HepG2 (cell line): ENCODE data around the gene KIF27. TPM values are rescaled to one million over a fixed set of nuclear protein-coding genes. Genes with fewer than 3 reads are reported as not detected.

Experiments
- ARNT ChIP-seq: fragments of 450-650 bp; IDR thresholded peaks from 2 replicates; pipeline ENCODE4 v1.6.1; 2017
- CCAR2 ChIP-seq: fragments of 200-400 bp; formaldehyde crosslinking; optimal IDR thresholded peaks from 2 replicates; pipeline ENCODE3; 2018; ENCODE audit warnings: low read depth, mild to moderate bottlenecking, low read length, moderate library complexity
- EED ChIP-seq: sonication (generic); formaldehyde crosslinking; IDR thresholded peaks from 2 replicates; pipeline ENCODE4 v1.5.0; 2020; ENCODE audit warnings: mild to moderate bottlenecking, missing genetic modification reagents
- HNF4A ChIP-seq: sonication (generic); formaldehyde crosslinking; IDR thresholded peaks from 2 replicates; pipeline ENCODE4 v1.4.0; 2020; ENCODE audit warnings: missing genetic modification reagents
- KAT8 ChIP-seq: IDR thresholded peaks from 2 replicates; pipeline ENCODE4 v1.6.1; 2016; ENCODE audit warnings: missing genetic modification reagents, missing compliant biosample characterization
- KDM6A ChIP-seq: IDR thresholded peaks from 2 replicates; pipeline ENCODE4 v1.6.1; 2016; ENCODE audit warnings: low read depth
- NFE2L1 ChIP-seq: sonication (generic); formaldehyde crosslinking; IDR thresholded peaks from 2 replicates; pipeline ENCODE4 v1.4.0; 2020; ENCODE audit warnings: missing genetic modification reagents, mild to moderate bottlenecking, borderline replicate concordance
- NR3C1 ChIP-seq: sonication (generic); formaldehyde crosslinking; IDR thresholded peaks from 2 replicates; pipeline ENCODE4 v1.4.0; 2020; ENCODE audit warnings: missing genetic modification reagents
- PPARG ChIP-seq: conservative IDR thresholded peaks from 2 replicates; pipeline ENCODE4 v1.6.1; 2016; ENCODE audit warnings: missing biosample characterization, missing genetic modification reagents
- RBAK ChIP-seq: sonication (generic); formaldehyde crosslinking; IDR thresholded peaks from 2 replicates; pipeline ENCODE4 v1.5.1; 2020; ENCODE audit warnings: mild to moderate bottlenecking, missing genetic modification reagents
- REXO4 ChIP-seq: sonication (generic); formaldehyde crosslinking; IDR thresholded peaks from 2 replicates; pipeline ENCODE4 v1.8.0; 2022; ENCODE audit warnings: missing genetic modification reagents, mild to moderate bottlenecking, borderline replicate concordance
- SMYD3 ChIP-seq: sonication (generic); formaldehyde crosslinking; IDR thresholded peaks from 2 replicates; pipeline ENCODE4 v1.8.1; 2023; ENCODE audit warnings: mild to moderate bottlenecking, missing genetic modification reagents
- TBX2 ChIP-seq: sonication (generic); formaldehyde crosslinking; IDR thresholded peaks from 2 replicates; pipeline ENCODE4 v1.5.0; 2020; ENCODE audit warnings: missing genetic modification reagents, mild to moderate bottlenecking, borderline replicate concordance
- ZNF3 ChIP-seq: IDR thresholded peaks from 2 replicates; pipeline ENCODE4 v1.7.0; 2017; ENCODE audit warnings: inconsistent platforms
- ZNF558 ChIP-seq: sonication (generic); formaldehyde crosslinking; IDR thresholded peaks from 2 replicates; pipeline ENCODE4 v1.9.0; 2022; ENCODE audit warnings: mild to moderate bottlenecking, missing genetic modification reagents, borderline replicate concordance
- ZNF703 ChIP-seq: sonication (generic); formaldehyde crosslinking; IDR thresholded peaks from 2 replicates; pipeline ENCODE4 v1.5.1; 2020; ENCODE audit warnings: missing genetic modification reagents, mild to moderate bottlenecking, moderate library complexity, borderline replicate concordance
- polyA plus RNA-seq, 8 experiments: library from polyadenylated mRNA; depleted of rRNA in 3 of 8; stranded (reverse) in 7 of 8; unstranded in 1 of 8; fragments of >200 nt; fragmentation: Illumina TruSeq in 4 of 8; extraction: Trizol in 4 of 8; gene quantifications; 2 replicates each; pipeline versions ENCODE4 v1.2.1 to v1.2.3, GENCODE V29; 2011 to 2016; ENCODE audit warnings: low read depth in 4 of 8, missing spikeins in 1 of 8, mixed read lengths in 1 of 8; ENCODE audit not compliant: insufficient read depth in 1 of 8
- total RNA-seq, 5 experiments: library from RNA; depleted of rRNA; stranded (reverse); fragments of >200 nt; fragmentation: Illumina TruSeq; extraction: Trizol; gene quantifications; 2 replicates each; pipeline ENCODE4 v1.2.3, GENCODE V29; 2016; ENCODE audit warnings: low read depth in 1 of 5
- TF ChIP-seq, protein P1 (sequence below): sonication (generic); formaldehyde crosslinking; IDR thresholded peaks from 2 replicates; pipeline ENCODE4 v1.8.0; 2022; ENCODE audit warnings: mild to moderate bottlenecking, missing genetic modification reagents, moderate library complexity
- TF ChIP-seq, protein P2 (sequence below): sonication (generic); formaldehyde crosslinking; IDR thresholded peaks from 2 replicates; pipeline ENCODE4 v1.4.0; 2020; ENCODE audit warnings: missing genetic modification reagents, borderline replicate concordance
- TF ChIP-seq, protein P3 (sequence below): sonication (generic); formaldehyde crosslinking; IDR thresholded peaks from 2 replicates; pipeline ENCODE4 v1.5.1; 2020; ENCODE audit warnings: mild to moderate bottlenecking, moderate library complexity, missing genetic modification reagents
- TF ChIP-seq, protein P4 (sequence below): sonication (generic); formaldehyde crosslinking; IDR thresholded peaks from 2 replicates; pipeline ENCODE4 v1.5.1; 2020; ENCODE audit warnings: mild to moderate bottlenecking, missing genetic modification reagents, borderline replicate concordance

KIF27 gene
- total and polyA plus RNA-seq, 2 of the 13 experiments (the other 11 are each of a cell fraction or from before 2014, with no cell fraction given), result 0.95 to 4.1 TPM

DNA sequence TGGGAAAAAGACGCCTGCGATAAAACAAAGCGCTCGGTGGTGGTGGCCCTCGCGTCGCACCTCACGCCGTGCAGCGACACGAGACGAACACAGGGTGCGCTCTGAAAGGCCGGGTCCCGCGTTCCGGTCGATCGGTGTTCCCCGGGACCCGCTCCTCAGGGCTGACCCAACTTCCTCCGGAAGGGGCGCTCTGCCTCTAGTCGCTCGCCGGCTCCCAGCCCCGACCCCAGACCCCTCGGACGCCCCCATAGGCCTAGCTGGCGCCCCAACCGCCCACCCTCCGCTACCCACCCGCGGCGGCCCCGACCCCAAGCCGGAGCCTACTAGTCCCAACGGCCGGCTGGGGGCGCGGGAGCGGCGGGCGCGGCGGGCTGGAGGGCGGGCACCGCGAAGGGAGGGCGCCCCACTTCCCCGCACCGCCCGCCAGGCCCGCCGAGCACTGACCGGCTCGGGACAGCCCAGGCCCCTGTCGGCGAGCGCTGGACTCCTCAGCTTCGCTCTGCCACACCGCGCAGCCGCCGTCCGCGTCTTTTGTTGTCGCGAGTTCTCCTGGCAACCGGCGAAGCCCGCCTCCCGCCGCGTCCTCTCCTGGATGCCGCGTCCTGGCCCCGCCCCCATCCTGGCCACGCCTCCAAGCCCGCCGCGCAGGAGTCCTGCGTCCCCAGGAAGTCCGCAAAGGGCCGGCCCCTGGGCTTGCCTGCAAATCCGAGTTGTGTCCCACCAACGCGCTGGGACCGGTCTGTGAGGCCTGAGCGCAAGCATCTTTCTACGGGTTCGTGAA, at the start of gene KIF27 (continued):
- peak; percentile 87 for TF ChIP-seq KAT8
- no peak for TF ChIP-seq KDM6A (CRISPR knock-in tag)
- TF ChIP-seq RBAK, result no peak
- TF ChIP-seq HNF4A (CRISPR knock-in tag), result 0 out of 2 replicates have a peak, but pooled peaks have one; percentile 3
- TF ChIP-seq REXO4 (CRISPR knock-in tag), result no peak
- TF ChIP-seq NR3C1 (CRISPR knock-in tag), result no peak
- TF ChIP-seq, protein P1, sequence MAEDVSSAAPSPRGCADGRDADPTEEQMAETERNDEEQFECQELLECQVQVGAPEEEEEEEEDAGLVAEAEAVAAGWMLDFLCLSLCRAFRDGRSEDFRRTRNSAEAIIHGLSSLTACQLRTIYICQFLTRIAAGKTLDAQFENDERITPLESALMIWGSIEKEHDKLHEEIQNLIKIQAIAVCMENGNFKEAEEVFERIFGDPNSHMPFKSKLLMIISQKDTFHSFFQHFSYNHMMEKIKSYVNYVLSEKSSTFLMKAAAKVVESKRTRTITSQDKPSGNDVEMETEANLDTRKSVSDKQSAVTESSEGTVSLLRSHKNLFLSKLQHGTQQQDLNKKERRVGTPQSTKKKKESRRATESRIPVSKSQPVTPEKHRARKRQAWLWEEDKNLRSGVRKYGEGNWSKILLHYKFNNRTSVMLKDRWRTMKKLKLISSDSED (CRISPR knock-in tag), result no peak
- no peak for TF ChIP-seq ZNF3 (CRISPR knock-in tag)
- 0 out of 2 replicates have a peak, but pooled peaks have one; percentile 19 for TF ChIP-seq NFE2L1
- TF ChIP-seq ZNF558 (CRISPR knock-in tag), result peak; percentile 89; the same call in 1 of the 2 replicates
- peak; percentile 49 for TF ChIP-seq TBX2 (CRISPR knock-in tag)
- TF ChIP-seq, protein P2, sequence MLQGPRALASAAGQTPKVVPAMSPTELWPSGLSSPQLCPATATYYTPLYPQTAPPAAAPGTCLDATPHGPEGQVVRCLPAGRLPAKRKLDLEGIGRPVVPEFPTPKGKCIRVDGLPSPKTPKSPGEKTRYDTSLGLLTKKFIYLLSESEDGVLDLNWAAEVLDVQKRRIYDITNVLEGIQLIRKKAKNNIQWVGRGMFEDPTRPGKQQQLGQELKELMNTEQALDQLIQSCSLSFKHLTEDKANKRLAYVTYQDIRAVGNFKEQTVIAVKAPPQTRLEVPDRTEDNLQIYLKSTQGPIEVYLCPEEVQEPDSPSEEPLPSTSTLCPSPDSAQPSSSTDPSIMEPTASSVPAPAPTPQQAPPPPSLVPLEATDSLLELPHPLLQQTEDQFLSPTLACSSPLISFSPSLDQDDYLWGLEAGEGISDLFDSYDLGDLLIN (CRISPR knock-in tag), result no peak; the same call in 1 of the 2 replicates
- no peak for TF ChIP-seq CCAR2
- TF ChIP-seq SMYD3, result 0 out of 2 replicates have a peak, but pooled peaks have one; percentile 47
- TF ChIP-seq, protein P3, sequence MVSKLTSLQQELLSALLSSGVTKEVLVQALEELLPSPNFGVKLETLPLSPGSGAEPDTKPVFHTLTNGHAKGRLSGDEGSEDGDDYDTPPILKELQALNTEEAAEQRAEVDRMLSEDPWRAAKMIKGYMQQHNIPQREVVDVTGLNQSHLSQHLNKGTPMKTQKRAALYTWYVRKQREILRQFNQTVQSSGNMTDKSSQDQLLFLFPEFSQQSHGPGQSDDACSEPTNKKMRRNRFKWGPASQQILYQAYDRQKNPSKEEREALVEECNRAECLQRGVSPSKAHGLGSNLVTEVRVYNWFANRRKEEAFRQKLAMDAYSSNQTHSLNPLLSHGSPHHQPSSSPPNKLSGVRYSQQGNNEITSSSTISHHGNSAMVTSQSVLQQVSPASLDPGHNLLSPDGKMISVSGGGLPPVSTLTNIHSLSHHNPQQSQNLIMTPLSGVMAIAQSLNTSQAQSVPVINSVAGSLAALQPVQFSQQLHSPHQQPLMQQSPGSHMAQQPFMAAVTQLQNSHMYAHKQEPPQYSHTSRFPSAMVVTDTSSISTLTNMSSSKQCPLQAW (CRISPR knock-in tag), result no peak; the same call in 1 of the 2 replicates
- no peak for TF ChIP-seq ARNT
- TF ChIP-seq PPARG (CRISPR knock-in tag), result no peak; the same call in 1 of the 2 replicates
- peak; percentile 38 for TF ChIP-seq ZNF703 (CRISPR knock-in tag)
- TF ChIP-seq, protein P4, sequence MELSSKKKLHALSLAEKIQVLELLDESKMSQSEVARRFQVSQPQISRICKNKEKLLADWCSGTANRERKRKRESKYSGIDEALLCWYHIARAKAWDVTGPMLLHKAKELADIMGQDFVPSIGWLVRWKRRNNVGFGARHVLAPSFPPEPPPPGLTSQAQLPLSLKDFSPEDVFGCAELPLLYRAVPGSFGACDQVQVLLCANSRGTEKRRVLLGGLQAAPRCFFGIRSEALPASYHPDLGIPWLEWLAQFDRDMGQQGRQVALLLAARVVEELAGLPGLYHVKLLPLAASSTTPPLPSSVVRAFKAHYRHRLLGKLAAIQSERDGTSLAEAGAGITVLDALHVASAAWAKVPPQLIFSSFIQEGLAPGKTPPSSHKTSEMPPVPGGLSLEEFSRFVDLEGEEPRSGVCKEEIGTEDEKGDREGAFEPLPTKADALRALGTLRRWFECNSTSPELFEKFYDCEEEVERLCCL (CRISPR knock-in tag), result no peak
- no peak for TF ChIP-seq EED (CRISPR knock-in tag)
